Lower leg skin (tissue), 4 donors: ENCODE measurements around the gene CCR3. TPM values are rescaled to one million over a fixed set of nuclear protein-coding genes. Genes with fewer than 3 reads are reported as not detected.
A peak's percentile ranks its signal among the peaks of the same experiment; 100 is the strongest.

ENCODE experiments used
- DNase-seq, 2 donors: peaks; one replicate each; pipeline ENCODE4 v3.0.0-alpha.2; 2019; ENCODE audit warnings: low spot score in 2 of 2
- H3K4me3 ChIP-seq: fragments of 200-600 bp; sonication (generic); 2 replicates; pipeline ENCODE4 v1.5.1; 2017; ENCODE audit warnings: mild to moderate bottlenecking, low read depth; ENCODE audit not compliant: poor library complexity, severe bottlenecking
- CTCF ChIP-seq, 3 donors: fragments of 450-650 bp; IDR thresholded peaks; one replicate each; pipeline ENCODE4 v1.5.1; 2016; ENCODE audit warnings: antibody characterized with exemption in 3 of 3, mild to moderate bottlenecking in 3 of 3, moderate library complexity in 2 of 3
- POLR2A ChIP-seq, 2 donors: fragments of 450-650 bp; IDR thresholded peaks; one replicate each; pipeline ENCODE4 v1.6.1; 2016 to 2017; ENCODE audit warnings: antibody characterized with exemption in 2 of 2, mild to moderate bottlenecking in 1 of 2, moderate library complexity in 1 of 2
- WGBS, 2 donors: methylation state at CpG; one replicate each; pipeline ENCODE4 v1.1.5; 2018; 5-methylcytosine and 5-hydroxymethylcytosine counted together
- intact Hi-C: fragments of 100-400 bp; cut with DNase I; formaldehyde crosslinking; loops from one replicate; pipeline ENCODE4 v1.15.0; 2023; ENCODE audit warnings: low total_unique reads
- total RNA-seq, 4 donors: library from RNA; depleted of rRNA; stranded (reverse); fragments of >200 nt; gene quantifications; one replicate each; pipeline ENCODE4 v1.1.0, GENCODE V29; 2016

The CCR3 gene
- total RNA-seq, 4 donors from 2014 or later, result 0.55 to 3.2 (median 2.4) TPM

- intact Hi-C loops, result no loop called here
- TF ChIP-seq POLR2A (IDR thresholded peaks at IDR 0.05) (no peak), CTCF (IDR thresholded peaks at IDR 0.05) (no peak)
- WGBS, 2 donors, result 87% methylated on average over 3 of the region's 3 CpGs
- DNase-seq, result no peak
- no peak overlapping the region for H3K4me3 ChIP-seq
Observed at GRCh38 chr3:46304739-46305138, 62.5 kb downstream of the CCR3 start.

- no peak for TF ChIP-seq CTCF (IDR thresholded peaks at IDR 0.05)
- TF ChIP-seq POLR2A (IDR thresholded peaks at IDR 0.05), result no peak
- intact Hi-C loops, result no loop called here
- WGBS, 2 donors, result 55 to 57% methylated on average over 1 of the region's 1 CpG
- H3K4me3 ChIP-seq, result no peak overlapping the region
- DNase-seq, result peak in 1 of 2 donors; percentile 83
Observed at GRCh38 chr3:46312991-46313390, 70.7 kb downstream of the CCR3 start.

GRCh38 chr3:46314517-46314916 is 72.3 kb downstream of the CCR3 start:
- TF ChIP-seq CTCF (IDR thresholded peaks at IDR 0.05) (no peak), POLR2A (IDR thresholded peaks at IDR 0.05) (no peak)
- no peak overlapping the region for H3K4me3 ChIP-seq
- intact Hi-C loops, result no loop called here
- no peak for DNase-seq

- TF ChIP-seq CTCF (IDR thresholded peaks at IDR 0.05), result no peak
- TF ChIP-seq POLR2A (IDR thresholded peaks at IDR 0.05), result no peak
- no peak for DNase-seq
- intact Hi-C loops, result no loop called here
- H3K4me3 ChIP-seq, result no peak overlapping the region
Observed at GRCh38 chr3:46316206-46316605, 73.9 kb downstream of the CCR3 start.

Other genes with a start within 250 kb of the CCR3 start
- 10 to 100 TPM; 35.0 to 57.0 (median 51.3) TPM for gene FYCO1, start 246.6 kb upstream of the CCR3 start, total RNA-seq
- 1 to 10 TPM in 3 of 4 donors, under 1 TPM in 1; 0.38 to 8.2 (median 3.0) TPM for gene XCR1, start 215.0 kb upstream of the CCR3 start, total RNA-seq
- 1 to 10 TPM; 1.0 to 3.0 (median 1.4) TPM for gene CCR1, start 34.1 kb upstream of the CCR3 start, total RNA-seq
- 1 to 10 TPM in 2 of 4 donors, under 1 TPM in 1, not detected in 1; 0.89 to 1.8 (median 1.3) TPM for gene CCR2, start 111.7 kb downstream of the CCR3 start, total RNA-seq
- gene CCR5, start 128.5 kb downstream of the CCR3 start, total RNA-seq, result under 1 TPM in 3 of 4 donors, not detected in 1; 0.16 to 0.55 (median 0.20) TPM
- gene CCRL2, start 164.8 kb downstream of the CCR3 start, total RNA-seq, result 1 to 10 TPM in 2 of 4 donors, under 1 TPM in 2; 0.32 to 1.2 (median 0.78) TPM
- gene LTF, start 222.4 kb downstream of the CCR3 start, total RNA-seq, result 1 to 10 TPM in 3 of 4 donors, under 1 TPM in 1; 0.91 to 3.9 (median 2.5) TPM